Keratinocyte (primary cell): ENCODE measurements around the gene DOCK11. TPM values are rescaled to one million over a fixed set of nuclear protein-coding genes. Genes with fewer than 3 reads are reported as not detected.
A peak's percentile ranks its signal among the peaks of the same experiment; 100 is the strongest.
"Not testable (repeated sequence)": the region's sequence is repeated elsewhere in the genome, so short reads cannot be mapped to it uniquely, and the experiment has no call there.

ENCODE experiments used
- DNase-seq: peaks from one replicate; pipeline ENCODE4 v3.0.0-alpha.2; 2011; ENCODE audit warnings: low read depth, missing footprints, low spot score
- FAIRE-seq: peaks from 2 replicates; lab custom pipeline; 2011; peaks lifted over from hg19 to GRCh38; lab: Jason Lieb, UNC
- H2AFZ ChIP-seq: 2 replicates; pipeline ENCODE4 v1.6.0; 2012; ENCODE audit warnings: low read length, control low read depth, inconsistent platforms; ENCODE audit not compliant: control insufficient read depth
- H3K27ac ChIP-seq: 2 replicates; pipeline ENCODE4 v1.5.1; 2011; ENCODE audit warnings: low read length; ENCODE audit not compliant: control insufficient read depth, insufficient read depth
- H3K27me3 ChIP-seq: 3 replicates; pipeline ENCODE4 v1.6.0; 2011; ENCODE audit warnings: low read length; ENCODE audit not compliant: control insufficient read depth, insufficient read depth; ENCODE audit errors: extremely low read depth
- H3K36me3 ChIP-seq, 2 experiments: 2 replicates in 1 of 2; 3 replicates in 1 of 2; pipeline ENCODE4 v1.5.1; 2011; ENCODE audit warnings: low read length in 2 of 2, mild to moderate bottlenecking in 1 of 2; ENCODE audit not compliant: control insufficient read depth in 2 of 2, insufficient read depth in 2 of 2; ENCODE audit errors: extremely low read depth in 1 of 2
- H3K4me1 ChIP-seq: 3 replicates; pipeline ENCODE4 v1.5.1; 2011; ENCODE audit warnings: low read length; ENCODE audit not compliant: control insufficient read depth, insufficient read depth; ENCODE audit errors: extremely low read depth
- H3K4me2 ChIP-seq: 3 replicates; pipeline ENCODE4 v1.6.0; 2011; ENCODE audit warnings: low read depth, low read length; ENCODE audit not compliant: control insufficient read depth, insufficient read depth; ENCODE audit errors: extremely low read depth
- H3K4me3 ChIP-seq, 3 experiments: fragments of 200-600 bp in 1 of 3; sonication (generic) in 1 of 3; 2 replicates in 2 of 3; 3 replicates in 1 of 3; pipeline ENCODE4 v1.5.1; 2011 to 2016; ENCODE audit warnings: low read length in 3 of 3, mild to moderate bottlenecking in 3 of 3, control low read depth in 2 of 3, inconsistent platforms in 1 of 3, low read depth in 1 of 3, mixed read lengths in 1 of 3, mixed run types in 1 of 3, moderate library complexity in 1 of 3; ENCODE audit not compliant: control insufficient read depth in 2 of 3, insufficient read depth in 2 of 3; ENCODE audit errors: extremely low read depth in 1 of 3
- H3K79me2 ChIP-seq: 2 replicates; pipeline ENCODE4 v1.6.0; 2012; ENCODE audit warnings: low read length; ENCODE audit not compliant: control insufficient read depth, insufficient read depth
- H3K9ac ChIP-seq: 3 replicates; pipeline ENCODE4 v1.6.0; 2011; ENCODE audit warnings: low read length; ENCODE audit not compliant: control insufficient read depth, insufficient read depth; ENCODE audit errors: extremely low read depth
- H3K9me1 ChIP-seq: 3 replicates; pipeline ENCODE4 v1.6.0; 2011; ENCODE audit warnings: low read length; ENCODE audit not compliant: control insufficient read depth, insufficient read depth; ENCODE audit errors: extremely low read depth
- H3K9me3 ChIP-seq: 2 replicates; pipeline ENCODE4 v1.5.1; 2012; ENCODE audit warnings: low read depth, low read length; ENCODE audit not compliant: control insufficient read depth
- H4K20me1 ChIP-seq: 3 replicates; pipeline ENCODE4 v1.6.0; 2011; ENCODE audit warnings: low read length; ENCODE audit not compliant: control insufficient read depth, insufficient read depth; ENCODE audit errors: extremely low read depth
- EZH2 ChIP-seq: IDR thresholded peaks from one replicate; pipeline ENCODE4 v1.6.1; 2012; ENCODE audit warnings: inconsistent platforms, mild to moderate bottlenecking, low read length, moderate library complexity
- dilution Hi-C: fragments of 300-500 bp; cut with MboI; formaldehyde crosslinking; loops from one replicate; pipeline ENCODE4 v1.7.0; 2020; ENCODE audit warnings: low sequenced_read_pairs; ENCODE audit not compliant: extremely low pct_ligation_motif_present
- polyA plus RNA-seq, 5 experiments: library from polyadenylated mRNA; depleted of rRNA in 3 of 5; stranded (reverse) in 3 of 5; stranded (forward) in 1 of 5; unstranded in 1 of 5; fragments of >200 nt; gene quantifications; 1 replicate in 1 of 5; 2 replicates in 3 of 5; 3 replicates in 1 of 5; pipeline versions ENCODE4 v1.2.1 to v1.2.3, GENCODE V29; 2011 to 2012; ENCODE audit warnings: missing spikeins in 2 of 5, low read depth in 1 of 5, low replicate concordance in 1 of 5
- TF ChIP-seq, protein P1 (sequence below), 3 experiments: IDR thresholded peaks in 1 of 3; conservative IDR thresholded peaks in 1 of 3; optimal IDR thresholded peaks in 1 of 3; 2 replicates in 2 of 3; 3 replicates in 1 of 3; pipeline versions ENCODE3 to v1.5.1; 2011; ENCODE audit warnings: low read length in 3 of 3, mild to moderate bottlenecking in 3 of 3, moderate library complexity in 2 of 3, control low read depth in 1 of 3, inconsistent platforms in 1 of 3; ENCODE audit not compliant: insufficient read depth in 2 of 3; ENCODE audit errors: extremely low read depth in 1 of 3

Gene DOCK11
- polyA plus RNA-seq, 1 donor (not counting 4 experiments of a cell fraction or from before 2014, with no cell fraction given): 4.6 TPM

DNA sequence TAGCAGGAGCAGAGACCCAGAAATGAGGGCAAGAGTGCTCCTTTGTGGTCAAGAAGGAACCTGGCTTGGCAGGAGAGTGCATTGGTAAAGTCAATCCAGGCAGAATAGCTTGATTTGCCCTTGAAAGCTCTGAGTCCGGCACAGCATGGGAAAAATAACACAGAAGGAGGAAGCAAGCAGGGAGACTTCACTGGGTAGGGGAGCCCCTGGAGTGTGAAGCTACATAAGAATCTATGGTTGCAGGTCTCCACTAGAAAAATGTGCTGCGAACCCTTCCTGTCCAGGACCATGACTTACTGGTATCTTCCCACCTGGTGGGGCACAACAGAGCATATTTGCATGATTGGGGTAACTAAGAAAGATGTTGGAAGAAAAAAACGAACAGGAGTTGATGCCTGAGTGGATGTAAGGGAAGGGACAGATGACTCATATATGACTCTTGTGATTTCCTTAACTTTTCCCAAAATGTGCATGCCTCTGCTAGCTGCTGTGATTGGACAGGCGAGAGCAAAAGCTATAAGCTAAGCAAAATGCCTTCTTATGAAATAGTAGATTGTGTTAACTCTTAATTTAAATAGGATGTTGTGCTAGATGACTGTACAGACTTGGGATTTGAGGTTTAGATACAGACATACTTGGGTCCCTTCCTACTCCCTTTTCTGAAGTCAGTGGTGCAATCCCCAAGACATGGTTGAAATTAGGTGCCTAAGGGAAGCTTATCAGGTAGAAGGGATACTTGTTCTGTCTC, 235.1 kb downstream of the DOCK11 start:
- no peak overlapping the region for H3K9ac ChIP-seq
- H3K79me2 ChIP-seq: peaks cover 2% of the 10 kb centered on the region
- dilution Hi-C loops: no loop called here
- no peaks in the 10 kb centered on the region for H3K36me3 ChIP-seq
- H3K9me3 ChIP-seq: no peaks in the 10 kb centered on the region
- H3K4me2 ChIP-seq: peak overlapping the region; percentile 27
- no peak overlapping the region for H3K4me3 ChIP-seq
- H3K27ac ChIP-seq: peak overlapping the region; percentile 24
- peak; percentile 17 for FAIRE-seq
- DNase-seq: peak; percentile 17
- TF ChIP-seq, protein P1, sequence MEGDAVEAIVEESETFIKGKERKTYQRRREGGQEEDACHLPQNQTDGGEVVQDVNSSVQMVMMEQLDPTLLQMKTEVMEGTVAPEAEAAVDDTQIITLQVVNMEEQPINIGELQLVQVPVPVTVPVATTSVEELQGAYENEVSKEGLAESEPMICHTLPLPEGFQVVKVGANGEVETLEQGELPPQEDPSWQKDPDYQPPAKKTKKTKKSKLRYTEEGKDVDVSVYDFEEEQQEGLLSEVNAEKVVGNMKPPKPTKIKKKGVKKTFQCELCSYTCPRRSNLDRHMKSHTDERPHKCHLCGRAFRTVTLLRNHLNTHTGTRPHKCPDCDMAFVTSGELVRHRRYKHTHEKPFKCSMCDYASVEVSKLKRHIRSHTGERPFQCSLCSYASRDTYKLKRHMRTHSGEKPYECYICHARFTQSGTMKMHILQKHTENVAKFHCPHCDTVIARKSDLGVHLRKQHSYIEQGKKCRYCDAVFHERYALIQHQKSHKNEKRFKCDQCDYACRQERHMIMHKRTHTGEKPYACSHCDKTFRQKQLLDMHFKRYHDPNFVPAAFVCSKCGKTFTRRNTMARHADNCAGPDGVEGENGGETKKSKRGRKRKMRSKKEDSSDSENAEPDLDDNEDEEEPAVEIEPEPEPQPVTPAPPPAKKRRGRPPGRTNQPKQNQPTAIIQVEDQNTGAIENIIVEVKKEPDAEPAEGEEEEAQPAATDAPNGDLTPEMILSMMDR (optimal IDR thresholded peaks at IDR 0.05 in 1 of 3, IDR thresholded peaks at IDR 0.05 in 1 of 3, conservative IDR thresholded peaks at IDR 0.05 in 1 of 3; ENCODE audit: extremely low read depth in 1 of 3, insufficient read depth in 2 of 3, low read length in 3 of 3): no peak
- no peak for TF ChIP-seq EZH2
- H3K27me3 ChIP-seq: no peaks in the 10 kb centered on the region
- H2AFZ ChIP-seq: no peak overlapping the region
- no peaks in the 10 kb centered on the region for H3K9me1 ChIP-seq
- peaks cover 13% of the 10 kb centered on the region for H3K4me1 ChIP-seq
- H4K20me1 ChIP-seq: no peaks in the 10 kb centered on the region

GRCh38 chrX:118732551-118732950, 236.9 kb downstream of the DOCK11 start:
- H4K20me1 ChIP-seq, H3K9me1 ChIP-seq, H3K9me3 ChIP-seq, H3K27ac ChIP-seq, H3K36me3 ChIP-seq, H3K9ac ChIP-seq, H3K4me2 ChIP-seq, H3K79me2 ChIP-seq, DNase-seq, dilution Hi-C loops, FAIRE-seq, H3K4me3 ChIP-seq, H3K4me1 ChIP-seq, H3K27me3 ChIP-seq, H2AFZ ChIP-seq: not testable (repeated sequence)
